ENCODE measurements around the gene RAPGEF5. TPM values are rescaled to one million over a fixed set of nuclear protein-coding genes. Genes with fewer than 3 reads are reported as not detected.

RAPGEF5 gene
- total and polyA plus RNA-seq, 2 experiments from 2014 or later: 0.21 TPM; not detected in 1

GRCh38 chr7:22323714-22324113 is 33.2 kb downstream of the RAPGEF5 start:
- Histone ChIP-seq H3K27me3 (no peaks in the 10 kb centered on the region), H3K4me3 (no peak overlapping the region), H3K36me3 (no peaks in the 10 kb centered on the region), H3K27ac (no peak overlapping the region), H3K4me1 (ENCODE audit: low read depth) (no peaks in the 10 kb centered on the region), H3K9me3 (ENCODE audit: low read depth) (no peaks in the 10 kb centered on the region)
- no peak for TF ChIP-seq CTCF (IDR thresholded peaks at IDR 0.05; ENCODE audit: low read depth, low read length)
- no peak for DNase-seq (ENCODE audit: low read depth in 1 of 2, low spot score in 1 of 2)

- Histone ChIP-seq H3K27me3 (no peaks in the 10 kb centered on the region), H3K36me3 (no peaks in the 10 kb centered on the region), H3K27ac (no peak overlapping the region), H3K4me3 (no peak overlapping the region), H3K4me1 (ENCODE audit: low read depth) (no peaks in the 10 kb centered on the region), H3K9me3 (ENCODE audit: low read depth) (no peaks in the 10 kb centered on the region)
- no peak for DNase-seq (ENCODE audit: low read depth in 1 of 2, low spot score in 1 of 2)
- no peak for TF ChIP-seq CTCF (IDR thresholded peaks at IDR 0.05; ENCODE audit: low read depth, low read length)
Measured at GRCh38 chr7:22320416-22320815, 36.5 kb downstream of the RAPGEF5 start.

GRCh38 chr7:22319424-22320403 is 37.2 kb downstream of the RAPGEF5 start:
- TF ChIP-seq CTCF (IDR thresholded peaks at IDR 0.05; ENCODE audit: low read depth, low read length): no peak
- Histone ChIP-seq H3K4me1 (ENCODE audit: low read depth) (no peaks in the 10 kb centered on the region), H3K27me3 (no peaks in the 10 kb centered on the region), H3K27ac (no peak overlapping the region), H3K4me3 (no peak overlapping the region), H3K36me3 (no peaks in the 10 kb centered on the region), H3K9me3 (ENCODE audit: low read depth) (no peaks in the 10 kb centered on the region)
- no peak for DNase-seq (ENCODE audit: low read depth in 1 of 2, low spot score in 1 of 2)

GRCh38 chr7:22318376-22318775 is 38.6 kb downstream of the RAPGEF5 start:
- no peak for DNase-seq (ENCODE audit: low read depth in 1 of 2, low spot score in 1 of 2)
- TF ChIP-seq CTCF (IDR thresholded peaks at IDR 0.05; ENCODE audit: low read depth, low read length): no peak
- H3K9me3 ChIP-seq (ENCODE audit: low read depth): no peaks in the 10 kb centered on the region
- H3K27ac ChIP-seq: no peak overlapping the region
- no peaks in the 10 kb centered on the region for H3K36me3 ChIP-seq
- no peaks in the 10 kb centered on the region for H3K4me1 ChIP-seq (ENCODE audit: low read depth)
- no peaks in the 10 kb centered on the region for H3K27me3 ChIP-seq
- no peak overlapping the region for H3K4me3 ChIP-seq

GRCh38 chr7:22317632-22318031 is 39.3 kb downstream of the RAPGEF5 start:
- Histone ChIP-seq H3K4me3 (no peak overlapping the region), H3K36me3 (no peaks in the 10 kb centered on the region), H3K27me3 (no peaks in the 10 kb centered on the region), H3K27ac (no peak overlapping the region), H3K9me3 (ENCODE audit: low read depth) (no peaks in the 10 kb centered on the region), H3K4me1 (ENCODE audit: low read depth) (no peaks in the 10 kb centered on the region)
- DNase-seq (ENCODE audit: low read depth in 1 of 2, low spot score in 1 of 2): no peak
- no peak for TF ChIP-seq CTCF (IDR thresholded peaks at IDR 0.05; ENCODE audit: low read depth, low read length)

All from cardiac muscle cell (in vitro differentiated cells and primary cell).